GM12873 (cell line): ENCODE data around the gene GGTA1.
A peak's percentile ranks its signal among the peaks of the same experiment; 100 is the strongest.

Experiments used
- TF ChIP-seq, protein P1 (sequence below): IDR thresholded peaks from 2 replicates; pipeline ENCODE4 v1.5.1; 2012; ENCODE audit warnings: low read depth, mild to moderate bottlenecking, moderate library complexity, low read length, control low read depth; ENCODE audit not compliant: insufficient read depth; ENCODE audit errors: missing control alignments

Gene GGTA1

GRCh38 chr9:121498150-121498486 is 1.5 kb downstream of the GGTA1 start:
- TF ChIP-seq, protein P1, sequence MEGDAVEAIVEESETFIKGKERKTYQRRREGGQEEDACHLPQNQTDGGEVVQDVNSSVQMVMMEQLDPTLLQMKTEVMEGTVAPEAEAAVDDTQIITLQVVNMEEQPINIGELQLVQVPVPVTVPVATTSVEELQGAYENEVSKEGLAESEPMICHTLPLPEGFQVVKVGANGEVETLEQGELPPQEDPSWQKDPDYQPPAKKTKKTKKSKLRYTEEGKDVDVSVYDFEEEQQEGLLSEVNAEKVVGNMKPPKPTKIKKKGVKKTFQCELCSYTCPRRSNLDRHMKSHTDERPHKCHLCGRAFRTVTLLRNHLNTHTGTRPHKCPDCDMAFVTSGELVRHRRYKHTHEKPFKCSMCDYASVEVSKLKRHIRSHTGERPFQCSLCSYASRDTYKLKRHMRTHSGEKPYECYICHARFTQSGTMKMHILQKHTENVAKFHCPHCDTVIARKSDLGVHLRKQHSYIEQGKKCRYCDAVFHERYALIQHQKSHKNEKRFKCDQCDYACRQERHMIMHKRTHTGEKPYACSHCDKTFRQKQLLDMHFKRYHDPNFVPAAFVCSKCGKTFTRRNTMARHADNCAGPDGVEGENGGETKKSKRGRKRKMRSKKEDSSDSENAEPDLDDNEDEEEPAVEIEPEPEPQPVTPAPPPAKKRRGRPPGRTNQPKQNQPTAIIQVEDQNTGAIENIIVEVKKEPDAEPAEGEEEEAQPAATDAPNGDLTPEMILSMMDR = peak; percentile 78

GRCh38 chr9:121495976-121496375 is 3.7 kb downstream of the GGTA1 start:
- TF ChIP-seq, protein P1 = no peak

DNA sequence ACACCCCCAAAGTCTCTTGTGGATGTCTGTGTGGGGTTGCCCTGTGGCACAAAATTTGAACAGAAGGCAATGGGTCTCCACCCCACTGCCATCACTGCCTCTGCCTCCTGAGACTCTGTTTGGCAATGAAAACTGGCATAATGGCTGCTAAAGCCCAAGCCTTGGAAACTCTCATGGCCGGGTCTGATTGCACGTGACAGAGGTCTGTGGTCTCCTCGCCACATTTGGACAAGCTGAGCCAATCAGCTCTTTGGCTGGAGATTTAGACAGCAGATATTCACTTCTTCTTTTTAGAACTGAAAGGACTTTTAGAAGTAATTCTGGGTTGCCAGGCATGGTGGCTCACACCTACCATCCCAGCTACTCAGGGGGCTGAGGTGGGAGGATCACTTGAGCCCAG is 5.5 kb downstream of the GGTA1 start:
- TF ChIP-seq, protein P1 = no peak

GRCh38 chr9:121491111-121491510 is 8.5 kb downstream of the GGTA1 start:
- TF ChIP-seq, protein P1 = no peak

DNA sequence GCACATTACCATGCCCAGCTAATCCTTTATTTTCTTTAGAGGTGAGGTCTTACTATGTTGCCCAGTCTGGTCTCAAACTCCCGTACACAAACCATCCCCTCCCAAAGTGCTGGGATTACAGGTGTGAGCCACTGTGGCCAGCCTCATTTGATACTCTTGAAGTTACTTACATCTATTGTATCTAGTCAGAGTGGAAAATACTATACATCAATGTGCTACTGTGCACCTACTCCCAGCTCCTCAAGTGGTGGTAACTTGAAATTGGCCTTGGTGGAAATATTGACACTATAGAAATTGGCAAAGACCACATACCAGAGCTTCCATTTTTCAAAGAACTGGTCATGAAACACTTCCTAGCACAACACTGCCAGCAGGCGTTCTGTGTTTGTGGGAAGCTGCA is 10.3 kb downstream of the GGTA1 start:
- TF ChIP-seq, protein P1 = no peak

- TF ChIP-seq, protein P1 = no peak
Observed at GRCh38 chr9:121486043-121486442, 13.6 kb downstream of the GGTA1 start.

GRCh38 chr9:121485623-121486022 is 14.0 kb downstream of the GGTA1 start:
- TF ChIP-seq, protein P1 = no peak
